ENCODE measurements around the gene N4BP2L2. TPM values are rescaled to one million over a fixed set of nuclear protein-coding genes. Genes with fewer than 3 reads are reported as not detected.
"Not testable (repeated sequence)": the region's sequence is repeated elsewhere in the genome, so short reads cannot be mapped to it uniquely, and the experiment has no call there.

Gene N4BP2L2
- polyA plus RNA-seq, 1 donor from 2014 or later = 317 TPM

DNA sequence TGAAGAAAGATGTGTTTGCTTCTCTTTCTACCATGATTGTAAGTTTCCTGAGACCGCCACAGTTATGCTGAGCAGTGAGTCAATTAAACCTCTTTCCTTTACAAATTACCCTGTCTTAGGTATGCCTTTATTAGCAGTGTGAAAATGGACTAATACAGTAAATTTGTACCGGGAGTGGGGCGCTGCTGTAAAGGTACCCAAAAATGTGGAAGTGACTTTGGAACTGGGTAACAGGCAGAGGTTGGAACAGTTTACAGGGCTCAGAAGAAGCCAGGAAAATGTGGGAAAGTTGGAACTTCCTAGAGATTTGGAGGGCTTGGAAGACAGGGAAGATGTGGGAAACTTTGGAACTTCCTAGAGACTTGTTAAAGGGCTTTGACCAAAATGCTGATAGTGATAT lies 38.4 kb upstream of the N4BP2L2 start:
- H3K9me2 ChIP-seq (ENCODE audit: insufficient read depth, low read length) = no peaks in the 10 kb centered on the region
- H2AFZ ChIP-seq (ENCODE audit: low read depth, low read length) = no peak overlapping the region
- H3K4me2 ChIP-seq (ENCODE audit: low read length) = no peak overlapping the region

DNA sequence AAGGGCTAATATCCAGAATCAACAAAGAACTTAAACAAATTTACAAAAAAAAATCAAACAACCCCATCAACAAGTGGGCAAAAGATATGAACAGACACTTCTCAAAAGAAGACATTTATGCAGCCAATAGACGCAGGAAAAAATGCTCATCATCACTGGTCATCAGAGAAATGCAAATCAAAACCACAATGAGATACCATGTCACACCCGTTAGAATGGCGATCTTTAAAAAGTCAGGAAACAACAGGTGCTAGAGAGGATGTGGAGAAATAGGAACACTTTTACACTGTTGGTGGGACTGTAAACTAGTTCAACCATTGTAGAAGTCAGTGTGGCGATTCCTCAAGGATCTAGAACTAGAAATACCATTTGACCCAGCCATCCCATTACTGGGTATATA lies 37.1 kb upstream of the N4BP2L2 start:
- not testable (repeated sequence) for H3K79me2 ChIP-seq (replicated peaks; ENCODE audit: insufficient read depth, low read length); H3K36me3 ChIP-seq (ENCODE audit: insufficient read depth, low read length); H3K4me3 ChIP-seq (ENCODE audit: low read length); H3K9me3 ChIP-seq (ENCODE audit: low read length); H4K20me1 ChIP-seq (ENCODE audit: insufficient read depth); H2AFZ ChIP-seq (ENCODE audit: low read depth, low read length); H3K4me2 ChIP-seq (ENCODE audit: low read length); H3K9me2 ChIP-seq (ENCODE audit: insufficient read depth, low read length); H3F3A ChIP-seq (ENCODE audit: insufficient read depth, low read length, poor library complexity, severe bottlenecking); H3K27ac ChIP-seq (ENCODE audit: low read length); H3K27me3 ChIP-seq (ENCODE audit: insufficient read depth, low read depth, low read length); H3K9ac ChIP-seq (ENCODE audit: low read length)

More for the DNA sequence above, 38.4 kb upstream of the N4BP2L2 start:
- Histone ChIP-seq H3K9me3 (ENCODE audit: low read length) (no peaks in the 10 kb centered on the region), H3K27me3 (ENCODE audit: insufficient read depth, low read depth, low read length) (no peaks in the 10 kb centered on the region), H3K36me3 (ENCODE audit: insufficient read depth, low read length) (no peaks in the 10 kb centered on the region), H3K79me2 (replicated peaks; ENCODE audit: insufficient read depth, low read length) (no peaks in the 10 kb centered on the region), H3K4me3 (ENCODE audit: low read length) (no peak overlapping the region), H4K20me1 (ENCODE audit: insufficient read depth) (no peaks in the 10 kb centered on the region), H3K27ac (ENCODE audit: low read length) (no peak overlapping the region), H3K9ac (ENCODE audit: low read length) (no peak overlapping the region), H3F3A (ENCODE audit: insufficient read depth, low read length, poor library complexity, severe bottlenecking) (no peaks in the 10 kb centered on the region)
- TF ChIP-seq, protein P1, sequence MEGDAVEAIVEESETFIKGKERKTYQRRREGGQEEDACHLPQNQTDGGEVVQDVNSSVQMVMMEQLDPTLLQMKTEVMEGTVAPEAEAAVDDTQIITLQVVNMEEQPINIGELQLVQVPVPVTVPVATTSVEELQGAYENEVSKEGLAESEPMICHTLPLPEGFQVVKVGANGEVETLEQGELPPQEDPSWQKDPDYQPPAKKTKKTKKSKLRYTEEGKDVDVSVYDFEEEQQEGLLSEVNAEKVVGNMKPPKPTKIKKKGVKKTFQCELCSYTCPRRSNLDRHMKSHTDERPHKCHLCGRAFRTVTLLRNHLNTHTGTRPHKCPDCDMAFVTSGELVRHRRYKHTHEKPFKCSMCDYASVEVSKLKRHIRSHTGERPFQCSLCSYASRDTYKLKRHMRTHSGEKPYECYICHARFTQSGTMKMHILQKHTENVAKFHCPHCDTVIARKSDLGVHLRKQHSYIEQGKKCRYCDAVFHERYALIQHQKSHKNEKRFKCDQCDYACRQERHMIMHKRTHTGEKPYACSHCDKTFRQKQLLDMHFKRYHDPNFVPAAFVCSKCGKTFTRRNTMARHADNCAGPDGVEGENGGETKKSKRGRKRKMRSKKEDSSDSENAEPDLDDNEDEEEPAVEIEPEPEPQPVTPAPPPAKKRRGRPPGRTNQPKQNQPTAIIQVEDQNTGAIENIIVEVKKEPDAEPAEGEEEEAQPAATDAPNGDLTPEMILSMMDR (IDR thresholded peaks at IDR 0.05; ENCODE audit: poor library complexity, severe bottlenecking) = no peak
- TF ChIP-seq POLR2AphosphoS5 (IDR thresholded peaks at IDR 0.05) (no peak), EP300 (conservative IDR thresholded peaks at IDR 0.05; ENCODE audit: poor library complexity, severe bottlenecking) (no peak), SMC3 (conservative IDR thresholded peaks at IDR 0.05; ENCODE audit: poor library complexity) (no peak), EZH2 (IDR thresholded peaks at IDR 0.05; ENCODE audit: borderline replicate concordance, insufficient read depth, low read length, poor library complexity, severe bottlenecking) (no peak), MXI1 (conservative IDR thresholded peaks at IDR 0.05; ENCODE audit: poor library complexity, severe bottlenecking) (no peak), RAD21 (conservative IDR thresholded peaks at IDR 0.05) (no peak), TAF1 (IDR thresholded peaks at IDR 0.05; ENCODE audit: low read depth) (no peak)
- TF ChIP-seq, protein P2, sequence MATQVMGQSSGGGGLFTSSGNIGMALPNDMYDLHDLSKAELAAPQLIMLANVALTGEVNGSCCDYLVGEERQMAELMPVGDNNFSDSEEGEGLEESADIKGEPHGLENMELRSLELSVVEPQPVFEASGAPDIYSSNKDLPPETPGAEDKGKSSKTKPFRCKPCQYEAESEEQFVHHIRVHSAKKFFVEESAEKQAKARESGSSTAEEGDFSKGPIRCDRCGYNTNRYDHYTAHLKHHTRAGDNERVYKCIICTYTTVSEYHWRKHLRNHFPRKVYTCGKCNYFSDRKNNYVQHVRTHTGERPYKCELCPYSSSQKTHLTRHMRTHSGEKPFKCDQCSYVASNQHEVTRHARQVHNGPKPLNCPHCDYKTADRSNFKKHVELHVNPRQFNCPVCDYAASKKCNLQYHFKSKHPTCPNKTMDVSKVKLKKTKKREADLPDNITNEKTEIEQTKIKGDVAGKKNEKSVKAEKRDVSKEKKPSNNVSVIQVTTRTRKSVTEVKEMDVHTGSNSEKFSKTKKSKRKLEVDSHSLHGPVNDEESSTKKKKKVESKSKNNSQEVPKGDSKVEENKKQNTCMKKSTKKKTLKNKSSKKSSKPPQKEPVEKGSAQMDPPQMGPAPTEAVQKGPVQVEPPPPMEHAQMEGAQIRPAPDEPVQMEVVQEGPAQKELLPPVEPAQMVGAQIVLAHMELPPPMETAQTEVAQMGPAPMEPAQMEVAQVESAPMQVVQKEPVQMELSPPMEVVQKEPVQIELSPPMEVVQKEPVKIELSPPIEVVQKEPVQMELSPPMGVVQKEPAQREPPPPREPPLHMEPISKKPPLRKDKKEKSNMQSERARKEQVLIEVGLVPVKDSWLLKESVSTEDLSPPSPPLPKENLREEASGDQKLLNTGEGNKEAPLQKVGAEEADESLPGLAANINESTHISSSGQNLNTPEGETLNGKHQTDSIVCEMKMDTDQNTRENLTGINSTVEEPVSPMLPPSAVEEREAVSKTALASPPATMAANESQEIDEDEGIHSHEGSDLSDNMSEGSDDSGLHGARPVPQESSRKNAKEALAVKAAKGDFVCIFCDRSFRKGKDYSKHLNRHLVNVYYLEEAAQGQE (IDR thresholded peaks at IDR 0.05; ENCODE audit: borderline replicate concordance) = no peak

DNA sequence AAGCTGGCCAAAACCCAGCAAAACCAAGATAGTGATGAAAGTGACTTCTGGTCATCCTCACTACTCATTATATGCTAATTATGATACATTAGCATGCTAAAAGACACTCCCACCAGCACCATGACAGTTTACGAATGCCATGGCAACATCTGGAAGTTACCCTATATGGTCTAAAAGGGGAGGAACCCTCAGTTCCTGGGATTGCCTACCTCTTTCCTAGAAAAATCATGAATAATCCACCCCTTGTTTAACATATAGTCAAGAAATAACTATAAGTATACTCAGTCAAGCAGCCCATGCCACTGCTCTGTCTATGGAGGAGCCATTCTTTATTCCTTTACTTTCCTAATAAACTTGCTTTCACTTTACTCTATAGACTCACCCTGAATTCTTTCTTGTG lies 22.2 kb upstream of the N4BP2L2 start:
- not testable (repeated sequence) for H3K4me2 ChIP-seq (ENCODE audit: low read length); H3K9me2 ChIP-seq (ENCODE audit: insufficient read depth, low read length); H3K27ac ChIP-seq (ENCODE audit: low read length); H3K79me2 ChIP-seq (replicated peaks; ENCODE audit: insufficient read depth, low read length); H3K9ac ChIP-seq (ENCODE audit: low read length); H4K20me1 ChIP-seq (ENCODE audit: insufficient read depth); H3K27me3 ChIP-seq (ENCODE audit: insufficient read depth, low read depth, low read length); H3K4me3 ChIP-seq (ENCODE audit: low read length); H3K9me3 ChIP-seq (ENCODE audit: low read length); H3F3A ChIP-seq (ENCODE audit: insufficient read depth, low read length, poor library complexity, severe bottlenecking); H2AFZ ChIP-seq (ENCODE audit: low read depth, low read length); H3K36me3 ChIP-seq (ENCODE audit: insufficient read depth, low read length)

All from neural cell (in vitro differentiated cells).